Measurements from ENCODE around the gene PLCB1. TPM values are rescaled to one million over a fixed set of nuclear protein-coding genes. Genes with fewer than 3 reads are reported as not detected.

The PLCB1 gene
- total and polyA plus RNA-seq, 10 of the 15 experiments (the other 5 are each of a cell fraction or from before 2014, with no cell fraction given): 0.05 to 5.3 (median 0.17) TPM; not detected in 1

- no peak overlapping the region for H3K9ac ChIP-seq (ENCODE audit: control insufficient read depth, insufficient read depth, low read length)
- TF ChIP-seq FOS (IDR thresholded peaks at IDR 0.05; ENCODE audit: borderline replicate concordance, extremely low read depth, insufficient read length) (no peak), HDAC6 (IDR thresholded peaks at IDR 0.05; ENCODE audit: unreplicated experiment) (no peak), ZNF622 (IDR thresholded peaks at IDR 0.05) (no peak), MYC (IDR thresholded peaks at IDR 0.05; ENCODE audit: insufficient read depth, insufficient read length, insufficient replicate concordance, low read length, severe bottlenecking) (no peak)
- no peak overlapping the region for H3K4me2 ChIP-seq (ENCODE audit: control insufficient read depth, insufficient read depth)
- no peaks in the 10 kb centered on the region for H3K4me1 ChIP-seq (ENCODE audit: control insufficient read depth, insufficient read depth, low read length)
- FAIRE-seq (no peak), DNase-seq (ENCODE audit: low read depth, low spot score) (no peak), ATAC-seq (no peak)
- H3K79me2 ChIP-seq (ENCODE audit: control insufficient read depth, insufficient read depth, low read length): no peaks in the 10 kb centered on the region
- no TSS peak for BruUV-seq (replicated peaks)
- ChIA-PET POLR2A (no interaction called here), CTCF (no interaction called here), SMC1A (ENCODE audit: uncharacterized antibody, unreplicated experiment) (no interaction called here), RAD21 (ENCODE audit: unreplicated experiment) (no interaction called here)
- H3K27ac ChIP-seq (ENCODE audit: control insufficient read depth, insufficient read depth): no peak overlapping the region
- intact Hi-C loops (cut with micrococcal nuclease; ENCODE audit: unreplicated experiment) (no loop called here), in situ Hi-C loops (cut with MboI) (no loop called here)
- no peaks in the 10 kb centered on the region for H3K9me3 ChIP-seq (replicated peaks; ENCODE audit: control insufficient read depth, insufficient read depth, low read length)
- H2AFZ ChIP-seq (ENCODE audit: control insufficient read depth, low read depth, low read length): no peak overlapping the region
- 39% methylated on average over 5 of the region's 5 CpGs for WGBS (ENCODE audit: insufficient coverage, insufficient replicate concordance, low lambda C conversion rate, missing lambda C conversion rate)
- H4K20me1 ChIP-seq (ENCODE audit: control insufficient read depth, insufficient read depth): no peaks in the 10 kb centered on the region
- H3K36me3 ChIP-seq (ENCODE audit: control insufficient read depth in 2 of 2, insufficient read depth in 2 of 2, low read length in 1 of 2): no peaks in the 10 kb centered on the region
- no peaks in the 10 kb centered on the region for H3K27me3 ChIP-seq (replicated peaks in 1 of 2; ENCODE audit: control insufficient read depth in 2 of 2, insufficient read depth in 2 of 2, low read length in 1 of 2)
- no peak overlapping the region for H3K4me3 ChIP-seq
Measured at GRCh38 chr20:8366303-8366923, 234.3 kb downstream of the PLCB1 start.

GRCh38 chr20:8367689-8368088 lies 235.6 kb downstream of the PLCB1 start:
- ChIA-PET POLR2A (no interaction called here), SMC1A (ENCODE audit: uncharacterized antibody, unreplicated experiment) (no interaction called here), RAD21 (ENCODE audit: unreplicated experiment) (no interaction called here), CTCF (no interaction called here)
- Histone ChIP-seq H3K4me3 (no peak overlapping the region), H3K4me1 (ENCODE audit: control insufficient read depth, insufficient read depth, low read length) (no peaks in the 10 kb centered on the region), H3K27me3 (replicated peaks in 1 of 2; ENCODE audit: control insufficient read depth in 2 of 2, insufficient read depth in 2 of 2, low read length in 1 of 2) (no peaks in the 10 kb centered on the region), H3K79me2 (ENCODE audit: control insufficient read depth, insufficient read depth, low read length) (no peaks in the 10 kb centered on the region), H3K27ac (ENCODE audit: control insufficient read depth, insufficient read depth) (no peak overlapping the region), H3K9me3 (replicated peaks; ENCODE audit: control insufficient read depth, insufficient read depth, low read length) (no peaks in the 10 kb centered on the region), H3K36me3 (ENCODE audit: control insufficient read depth in 2 of 2, insufficient read depth in 2 of 2, low read length in 1 of 2) (no peaks in the 10 kb centered on the region), H4K20me1 (ENCODE audit: control insufficient read depth, insufficient read depth) (no peaks in the 10 kb centered on the region), H2AFZ (ENCODE audit: control insufficient read depth, low read depth, low read length) (no peak overlapping the region), H3K9ac (ENCODE audit: control insufficient read depth, insufficient read depth, low read length) (no peak overlapping the region), H3K4me2 (ENCODE audit: control insufficient read depth, insufficient read depth) (no peak overlapping the region)
- in situ Hi-C loops (cut with MboI) (no loop called here), intact Hi-C loops (cut with micrococcal nuclease; ENCODE audit: unreplicated experiment) (no loop called here)
- BruUV-seq (replicated peaks): no TSS peak
- no peak for ATAC-seq
- 9% methylated on average over 7 of the region's 7 CpGs for WGBS (ENCODE audit: insufficient coverage, insufficient replicate concordance, low lambda C conversion rate, missing lambda C conversion rate)
- no peak for DNase-seq (ENCODE audit: low read depth, low spot score)
- TF ChIP-seq SPI1 (IDR thresholded peaks at IDR 0.05; ENCODE audit: borderline replicate concordance, insufficient read depth, low read depth, low read length) (peak; percentile 56; the same call in 1 of the 2 replicates), SUPT20H (IDR thresholded peaks at IDR 0.05; ENCODE audit: borderline replicate concordance, control insufficient read depth, low read depth, low read length) (no peak), BCL11A (IDR thresholded peaks at IDR 0.05; ENCODE audit: low read depth, low read length) (peak; percentile 45; the same call in 1 of the 2 replicates), BHLHE40 (IDR thresholded peaks at IDR 0.05; ENCODE audit: borderline replicate concordance in 1 of 2, low read depth in 2 of 2, low read length in 1 of 2) (peak in 1 of 2 experiments; percentile 14; a peak in 1 of 4 replicates), POLR2AphosphoS5 (IDR thresholded peaks at IDR 0.05; ENCODE audit: low read length) (no peak), GABPA (IDR thresholded peaks at IDR 0.05; ENCODE audit: low read depth) (no peak), IKZF2 (IDR thresholded peaks at IDR 0.05) (peak in 1 of 2 experiments; percentile 15; a peak in 1 of 4 replicates), MYC (IDR thresholded peaks at IDR 0.05; ENCODE audit: insufficient read depth, insufficient read length, insufficient replicate concordance, low read length, severe bottlenecking) (no peak), MTA2 (IDR thresholded peaks at IDR 0.05; ENCODE audit: low read depth) (peak; percentile 61)
- no peak for FAIRE-seq
